ENCODE results near the gene DCAF7. TPM values are rescaled to one million over a fixed set of nuclear protein-coding genes. Genes with fewer than 3 reads are reported as not detected.

Gene DCAF7
- total and polyA plus RNA-seq, 2 of the 4 experiments (the other 2 are of a cell fraction), result 40.9 to 52.8 TPM

- BruUV-seq (replicated peaks), result no TSS peak
- no peak overlapping the region for H2BK15ac ChIP-seq (ENCODE audit: low read depth, low read length)
- in situ Hi-C loops (cut with MboI; ENCODE audit: low sequenced_read_pairs) (no loop called here), dilution Hi-C loops (cut with HindIII; ENCODE audit: low sequenced_read_pairs, unreplicated experiment) (no loop called here), intact Hi-C loops (cut with micrococcal nuclease) (no loop called here)
- no peak overlapping the region for H3K27ac ChIP-seq (ENCODE audit: insufficient read depth, low read length)
- no peak overlapping the region for H3K4me3 ChIP-seq (ENCODE audit: insufficient read depth, low read depth, low read length)
- ATAC-seq (ENCODE audit: low read depth), result no peak
- no peaks in the 10 kb centered on the region for H3K9me3 ChIP-seq (ENCODE audit: control insufficient read depth, insufficient read depth, low read length)
- no peak overlapping the region for H4K5ac ChIP-seq (ENCODE audit: low read depth, low read length)
- no peak overlapping the region for H4K8ac ChIP-seq (ENCODE audit: low read depth in 2 of 2, low read length in 2 of 2)
- ChIA-PET CTCF (no interaction called here), POLR2A (ENCODE audit: unreplicated experiment) (no interaction called here)
- H2AK9ac ChIP-seq (replicated peaks; ENCODE audit: low read depth, low read length, poor library complexity), result peak overlapping the region; percentile 61
- H3K4ac ChIP-seq (ENCODE audit: low read depth, low read length), result no peak overlapping the region
- no peak overlapping the region for H3K14ac ChIP-seq (replicated peaks; ENCODE audit: low read depth, low read length)
- H2BK20ac ChIP-seq (ENCODE audit: low read depth, low read length), result no peak overlapping the region
- H3K9ac ChIP-seq (ENCODE audit: low read depth, low read length), result no peak overlapping the region
- H3K27me3 ChIP-seq (ENCODE audit: control insufficient read depth, insufficient read depth, low read length), result peaks cover 41% of the 10 kb centered on the region
- no peak overlapping the region; the same call in 1 of the 2 replicates for H2AK5ac ChIP-seq (ENCODE audit: low read depth, low read length)
- no peak overlapping the region for H2AFZ ChIP-seq (replicated peaks; ENCODE audit: low read length, poor library complexity)
- H3K4me1 ChIP-seq (ENCODE audit: control insufficient read depth, insufficient read depth, low read length), result no peaks in the 10 kb centered on the region; the same call in 1 of the 2 replicates
- no peak overlapping the region for H2BK120ac ChIP-seq (ENCODE audit: low read depth, low read length)
- no peak overlapping the region for H2BK5ac ChIP-seq (ENCODE audit: low read depth, low read length, poor library complexity, severe bottlenecking)
- no peaks in the 10 kb centered on the region for H3K36me3 ChIP-seq (ENCODE audit: control insufficient read depth, insufficient read depth, low read length)
- no peaks in the 10 kb centered on the region for H4K20me1 ChIP-seq (ENCODE audit: insufficient read depth, low read length)
- H3K9me1 ChIP-seq (ENCODE audit: insufficient read depth, low read length), result no peaks in the 10 kb centered on the region; the same call in 1 of the 2 replicates
- H3K4me2 ChIP-seq (ENCODE audit: low read depth, low read length), result no peak overlapping the region
- H3K79me1 ChIP-seq (ENCODE audit: low read depth in 1 of 2, low read length in 2 of 2), result no peaks in the 10 kb centered on the region
- no peak overlapping the region for H3K18ac ChIP-seq (ENCODE audit: low read depth, low read length)
- WGBS, 2 experiments (ENCODE audit: extremely low coverage in 2 of 2, insufficient read length in 1 of 2), result no CpG with 5 or more reads among the region's 15 CpGs
- DNase-seq, result no peak
- no peak overlapping the region for H3K23ac ChIP-seq (ENCODE audit: low read depth, low read length)
- H3K56ac ChIP-seq (ENCODE audit: extremely low read depth, insufficient read depth, low read length), result no peak overlapping the region
- H4K91ac ChIP-seq (ENCODE audit: insufficient read depth, low read depth, low read length), result no peak overlapping the region
- TF ChIP-seq RFX5 (IDR thresholded peaks at IDR 0.05; ENCODE audit: low read depth, low read length) (no peak), USF2 (IDR thresholded peaks at IDR 0.05; ENCODE audit: low read depth, low read length) (no peak), CHD1 (IDR thresholded peaks at IDR 0.05; ENCODE audit: low read depth, low read length) (no peak), MAFK (IDR thresholded peaks at IDR 0.05; ENCODE audit: low read depth, low read length) (no peak), CEBPB (IDR thresholded peaks at IDR 0.05; ENCODE audit: low read depth, low read length) (no peak), FOS (IDR thresholded peaks at IDR 0.05; ENCODE audit: low read depth, low read length) (no peak), MAZ (IDR thresholded peaks at IDR 0.05; ENCODE audit: borderline replicate concordance, low read depth, low read length) (no peak), NFE2L2 (IDR thresholded peaks at IDR 0.05; ENCODE audit: low read depth, low read length) (no peak), POLR2A (IDR thresholded peaks at IDR 0.05; ENCODE audit: low read depth, low read length) (no peak), MXI1 (IDR thresholded peaks at IDR 0.05; ENCODE audit: borderline replicate concordance, low read depth, low read length) (no peak), ELK1 (IDR thresholded peaks at IDR 0.05; ENCODE audit: borderline replicate concordance, low read depth, low read length) (no peak), SMC3 (IDR thresholded peaks at IDR 0.05; ENCODE audit: low read depth, low read length) (no peak), BHLHE40 (IDR thresholded peaks at IDR 0.05; ENCODE audit: low read depth, low read length) (no peak), RAD21 (IDR thresholded peaks at IDR 0.05; ENCODE audit: low read length) (no peak)
- TF ChIP-seq, protein P1, sequence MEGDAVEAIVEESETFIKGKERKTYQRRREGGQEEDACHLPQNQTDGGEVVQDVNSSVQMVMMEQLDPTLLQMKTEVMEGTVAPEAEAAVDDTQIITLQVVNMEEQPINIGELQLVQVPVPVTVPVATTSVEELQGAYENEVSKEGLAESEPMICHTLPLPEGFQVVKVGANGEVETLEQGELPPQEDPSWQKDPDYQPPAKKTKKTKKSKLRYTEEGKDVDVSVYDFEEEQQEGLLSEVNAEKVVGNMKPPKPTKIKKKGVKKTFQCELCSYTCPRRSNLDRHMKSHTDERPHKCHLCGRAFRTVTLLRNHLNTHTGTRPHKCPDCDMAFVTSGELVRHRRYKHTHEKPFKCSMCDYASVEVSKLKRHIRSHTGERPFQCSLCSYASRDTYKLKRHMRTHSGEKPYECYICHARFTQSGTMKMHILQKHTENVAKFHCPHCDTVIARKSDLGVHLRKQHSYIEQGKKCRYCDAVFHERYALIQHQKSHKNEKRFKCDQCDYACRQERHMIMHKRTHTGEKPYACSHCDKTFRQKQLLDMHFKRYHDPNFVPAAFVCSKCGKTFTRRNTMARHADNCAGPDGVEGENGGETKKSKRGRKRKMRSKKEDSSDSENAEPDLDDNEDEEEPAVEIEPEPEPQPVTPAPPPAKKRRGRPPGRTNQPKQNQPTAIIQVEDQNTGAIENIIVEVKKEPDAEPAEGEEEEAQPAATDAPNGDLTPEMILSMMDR (conservative IDR thresholded peaks at IDR 0.05; ENCODE audit: low read depth, low read length), result no peak
Observed at GRCh38 chr17:63542942-63543821, 7.1 kb upstream of the DCAF7 start.

Measured in IMR-90 (cell line).